IMR-90 (cell line): ENCODE results near the gene ZNF124. TPM values are rescaled to one million over a fixed set of nuclear protein-coding genes. Genes with fewer than 3 reads are reported as not detected.
"Not testable (repeated sequence)": the region's sequence is repeated elsewhere in the genome, so short reads cannot be mapped to it uniquely, and the experiment has no call there.

Experiments used
- ATAC-seq: fragments of 200-7000 bp; cut with Tn5 transposase; 2 replicates; pipeline ENCODE4 v1.9.1; 2020; ENCODE audit warnings: low read depth, mild to moderate bottlenecking, moderate library complexity
- BruUV-seq: library from RNA; stranded (reverse); fragments of 400-500 nt; replicated peaks from 2 replicates; lab custom pipeline; 2021; lab: Mats Ljungman, UMichigan
- CTCF ChIA-PET: fragments of 300-600 bp; formaldehyde crosslinking; extraction: SDS; loops from one replicate; lab custom pipeline; 2021; ENCODE audit warnings: antibody characterized with exemption; lab: Yijun Ruan, JAX
- POLR2A ChIA-PET: fragments of 300-600 bp; sonication (Branson Sonifier 250); formaldehyde crosslinking; loops from one replicate; lab custom pipeline; 2022; ENCODE audit warnings: antibody characterized with exemption; ENCODE audit not compliant: unreplicated experiment; lab: Charles Lee
- DNase-seq: peaks from one replicate; pipeline ENCODE4 v3.0.0; 2013
- H2AFZ ChIP-seq: replicated peaks from 2 replicates; pipeline ENCODE3; 2013; ENCODE audit warnings: low read length, mild to moderate bottlenecking; ENCODE audit not compliant: poor library complexity
- H2AK5ac ChIP-seq: 2 replicates; pipeline ENCODE4 v1.6.1; 2013; ENCODE audit warnings: low read depth, low read length, inconsistent platforms
- H2AK9ac ChIP-seq: replicated peaks from 2 replicates; pipeline ENCODE3; 2013; ENCODE audit warnings: mild to moderate bottlenecking, low read depth, low read length, moderate library complexity; ENCODE audit not compliant: poor library complexity
- H2BK120ac ChIP-seq: 2 replicates; pipeline ENCODE4 v1.6.1; 2013; ENCODE audit warnings: low read depth, low read length, inconsistent platforms
- H2BK15ac ChIP-seq: 3 replicates; pipeline ENCODE4 v1.6.1; 2013; ENCODE audit warnings: low read depth, low read length, inconsistent platforms
- H2BK20ac ChIP-seq: 2 replicates; pipeline ENCODE4 v1.6.1; 2013; ENCODE audit warnings: low read depth, mild to moderate bottlenecking, inconsistent platforms, low read length, moderate library complexity
- H2BK5ac ChIP-seq: 2 replicates; pipeline ENCODE4 v1.6.1; 2013; ENCODE audit warnings: mild to moderate bottlenecking, low read depth, low read length, inconsistent platforms; ENCODE audit not compliant: poor library complexity, severe bottlenecking
- H3K14ac ChIP-seq: replicated peaks from 2 replicates; pipeline ENCODE4 v1.6.1; 2013; ENCODE audit warnings: low read depth, low read length, inconsistent platforms
- H3K18ac ChIP-seq: 2 replicates; pipeline ENCODE4 v1.6.1; 2013; ENCODE audit warnings: low read depth, low read length, control low read depth
- H3K23ac ChIP-seq: 2 replicates; pipeline ENCODE4 v1.6.1; 2013; ENCODE audit warnings: low read depth, low read length, inconsistent platforms
- H3K27ac ChIP-seq: 2 replicates; pipeline ENCODE4 v1.5.1; 2013; ENCODE audit warnings: mild to moderate bottlenecking, control low read depth, low read length; ENCODE audit not compliant: insufficient read depth
- H3K27me3 ChIP-seq: 2 replicates; pipeline ENCODE4 v1.6.1; 2013; ENCODE audit warnings: low read length; ENCODE audit not compliant: control insufficient read depth, insufficient read depth
- H3K36me3 ChIP-seq: 2 replicates; pipeline ENCODE4 v1.6.1; 2013; ENCODE audit warnings: low read length, mixed read lengths; ENCODE audit not compliant: control insufficient read depth, insufficient read depth
- H3K4ac ChIP-seq: 2 replicates; pipeline ENCODE4 v1.6.1; 2013; ENCODE audit warnings: low read depth, low read length, inconsistent platforms
- H3K4me1 ChIP-seq: 2 replicates; pipeline ENCODE4 v1.6.1; 2013; ENCODE audit warnings: low read length, mixed read lengths; ENCODE audit not compliant: control insufficient read depth, insufficient read depth
- H3K4me2 ChIP-seq: 2 replicates; pipeline ENCODE4 v1.6.1; 2013; ENCODE audit warnings: low read depth, mild to moderate bottlenecking, control low read depth, low read length, moderate library complexity
- H3K4me3 ChIP-seq: 2 replicates; pipeline ENCODE4 v1.5.1; 2013; ENCODE audit warnings: low read depth, mild to moderate bottlenecking, control low read depth, low read length, moderate library complexity; ENCODE audit not compliant: insufficient read depth
- H3K56ac ChIP-seq: 2 replicates; pipeline ENCODE4 v1.6.1; 2013; ENCODE audit warnings: low read length, inconsistent platforms; ENCODE audit not compliant: insufficient read depth; ENCODE audit errors: extremely low read depth
- H3K79me1 ChIP-seq, 2 experiments: 2 replicates each; pipeline ENCODE4 v1.6.1; 2013; ENCODE audit warnings: low read length in 2 of 2, inconsistent platforms in 1 of 2, low read depth in 1 of 2
- H3K9ac ChIP-seq: 2 replicates; pipeline ENCODE4 v1.6.1; 2013; ENCODE audit warnings: low read depth, low read length, control low read depth
- H3K9me1 ChIP-seq: 2 replicates; pipeline ENCODE4 v1.6.1; 2013; ENCODE audit warnings: low read length, inconsistent platforms; ENCODE audit not compliant: insufficient read depth
- H3K9me3 ChIP-seq: 2 replicates; pipeline ENCODE4 v1.6.1; 2013; ENCODE audit warnings: low read length; ENCODE audit not compliant: control insufficient read depth, insufficient read depth
- H4K20me1 ChIP-seq: 2 replicates; pipeline ENCODE4 v1.6.1; 2013; ENCODE audit warnings: low read length, inconsistent platforms; ENCODE audit not compliant: insufficient read depth
- H4K5ac ChIP-seq: 2 replicates; pipeline ENCODE4 v1.6.1; 2013; ENCODE audit warnings: mild to moderate bottlenecking, low read depth, low read length, control low read depth
- H4K8ac ChIP-seq, 2 experiments: 2 replicates each; pipeline ENCODE4 v1.6.1; 2013; ENCODE audit warnings: low read depth in 2 of 2, low read length in 2 of 2, control low read depth in 1 of 2, inconsistent platforms in 1 of 2
- H4K91ac ChIP-seq: 2 replicates; pipeline ENCODE4 v1.6.1; 2013; ENCODE audit warnings: low read depth, low read length, inconsistent platforms; ENCODE audit not compliant: insufficient read depth
- WGBS, 2 experiments: methylation state at CpG; one replicate each; pipeline versions ENCODE4 v1.1.5 to v1.1.7; 2013; ENCODE audit warnings: missing lambda C conversion rate in 2 of 2; ENCODE audit not compliant: insufficient read length in 1 of 2; ENCODE audit errors: extremely low coverage in 2 of 2; 5-methylcytosine and 5-hydroxymethylcytosine counted together
- dilution Hi-C: fragments of 300-500 bp; cut with HindIII; formaldehyde crosslinking; loops from one replicate; pipeline ENCODE4 v1.14.3; 2018; ENCODE audit warnings: low sequenced_read_pairs; ENCODE audit not compliant: unreplicated experiment
- in situ Hi-C: fragments of 300-500 bp; cut with MboI; formaldehyde crosslinking; loops from 3 replicates; pipeline ENCODE4 v1.14.3; 2019; ENCODE audit warnings: low sequenced_read_pairs, inconsistent platforms, mixed read lengths
- intact Hi-C: fragments of 100-400 bp; cut with micrococcal nuclease; formaldehyde crosslinking; loops from 2 replicates; pipeline ENCODE4 v1.10.0; 2022
- polyA plus RNA-seq, 3 experiments: library from polyadenylated mRNA; depleted of rRNA; stranded (reverse); fragments of >200 nt; gene quantifications; 2 replicates each; pipeline ENCODE4 v1.2.3, GENCODE V29; 2012; ENCODE audit warnings: low replicate concordance in 1 of 3
- total RNA-seq: library from RNA; depleted of rRNA; stranded (reverse); fragments of >200 nt; gene quantifications from 2 replicates; pipeline ENCODE4 v1.2.3, GENCODE V29; 2012

ZNF124 gene
- total and polyA plus RNA-seq, 2 of the 4 experiments (the other 2 are of a cell fraction) = 3.2 to 89.3 TPM

- CTCF ChIA-PET, H4K5ac ChIP-seq, DNase-seq, dilution Hi-C loops, H3K9me3 ChIP-seq, H2BK20ac ChIP-seq, in situ Hi-C loops, BruUV-seq, H3K23ac ChIP-seq, H2AK9ac ChIP-seq, H3K4me3 ChIP-seq, H2BK15ac ChIP-seq, H4K8ac ChIP-seq, H3K4me2 ChIP-seq, POLR2A ChIA-PET, H3K56ac ChIP-seq, H3K4ac ChIP-seq, H3K27me3 ChIP-seq, H2AFZ ChIP-seq, H2BK5ac ChIP-seq, H4K20me1 ChIP-seq, H2AK5ac ChIP-seq, H3K18ac ChIP-seq, H3K4me1 ChIP-seq, H3K9me1 ChIP-seq, H4K91ac ChIP-seq, H3K9ac ChIP-seq, H3K36me3 ChIP-seq, H3K14ac ChIP-seq, H2BK120ac ChIP-seq, H3K27ac ChIP-seq, intact Hi-C loops: not testable (repeated sequence)
- WGBS, 2 experiments = no CpG with 5 or more reads among the region's 46 CpGs
- peaks cover 0 to 14% of the 10 kb centered on the region in 2 experiments; a peak in 3 of 4 replicates for H3K79me1 ChIP-seq
- peak; percentile 76 for ATAC-seq
Observed at GRCh38 chr1:247171443-247171842, 377 bp downstream of the ZNF124 start.
